SH-SY5Y (cell line): ENCODE measurements around the gene LRBA.

ENCODE experiments used
- GATA2 ChIP-seq: IDR thresholded peaks from 2 replicates; pipeline ENCODE4 v1.6.1; 2011; ENCODE audit warnings: mild to moderate bottlenecking, low read depth, low read length
- GATA3 ChIP-seq: IDR thresholded peaks from 2 replicates; pipeline ENCODE4 v1.6.1; 2011; ENCODE audit warnings: low read depth, mild to moderate bottlenecking, low read length, moderate library complexity

DNA sequence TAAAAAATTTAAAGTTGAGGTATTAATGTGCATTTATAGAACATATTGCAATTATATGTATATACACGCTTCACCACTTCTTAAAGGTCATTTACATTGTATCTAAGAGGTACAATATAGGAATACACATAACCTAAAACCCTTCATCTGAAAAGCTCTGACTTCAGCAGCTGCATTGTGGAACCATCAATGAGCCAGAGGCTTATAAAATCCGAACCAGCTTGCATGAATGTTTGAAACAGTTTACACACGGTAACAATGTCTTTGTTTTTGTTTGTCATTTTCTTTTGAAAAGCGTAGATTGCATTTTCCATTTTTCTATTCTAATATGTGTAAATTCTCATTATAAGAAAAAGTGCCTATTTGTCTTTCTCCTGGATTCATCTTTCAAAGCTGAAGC, 715.3 kb downstream of the LRBA start:
- no peak for TF ChIP-seq GATA2
- no peak for TF ChIP-seq GATA3
